ENCODE measurements around the gene ROR2. TPM values are rescaled to one million over a fixed set of nuclear protein-coding genes. Genes with fewer than 3 reads are reported as not detected.

ROR2 gene
- total and polyA plus RNA-seq, 2 donors (not counting 3 experiments of a cell fraction or from before 2014, with no cell fraction given), result not detected

DNA sequence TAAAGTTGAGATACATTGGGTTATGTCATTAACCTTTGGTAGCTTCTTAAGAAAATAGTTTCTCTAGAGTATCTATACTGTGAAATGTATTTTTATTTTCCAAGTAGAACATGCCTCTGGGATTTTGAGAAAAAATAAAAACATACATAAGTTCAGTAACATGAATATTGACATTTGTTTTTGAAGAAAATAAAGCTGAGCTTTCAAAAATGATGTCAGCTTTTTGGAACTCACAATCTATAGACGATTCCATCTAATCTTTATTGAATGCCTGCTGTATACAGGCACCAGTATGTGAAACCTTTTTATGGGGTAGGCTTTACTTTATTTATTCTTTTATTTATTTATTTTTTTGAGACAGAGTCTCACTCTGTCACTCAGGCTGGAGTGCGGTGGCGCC is 350.5 kb downstream of the ROR2 start:
- dilution Hi-C loops (cut with MboI; ENCODE audit: extremely low pct_ligation_motif_present, low sequenced_read_pairs), result no loop called here
- H3K79me2 ChIP-seq (ENCODE audit: control insufficient read depth, insufficient read depth, low read length), result no peaks in the 10 kb centered on the region
- DNase-seq (ENCODE audit: low read depth, low spot score) (no peak), FAIRE-seq (no peak)
- no peaks in the 10 kb centered on the region for H3K27me3 ChIP-seq (ENCODE audit: control insufficient read depth in 2 of 2, insufficient read depth in 2 of 2, low read length in 2 of 2)
- H3K4me3 ChIP-seq (replicated peaks in 1 of 3; ENCODE audit: insufficient read depth in 1 of 3, low read depth in 1 of 3, low read length in 3 of 3), result no peak overlapping the region
- H4K20me1 ChIP-seq (replicated peaks; ENCODE audit: control insufficient read depth, extremely low read depth, insufficient read depth, low read length), result no peaks in the 10 kb centered on the region
- no TSS peak for BruUV-seq (replicated peaks)
- TF ChIP-seq, protein P1, sequence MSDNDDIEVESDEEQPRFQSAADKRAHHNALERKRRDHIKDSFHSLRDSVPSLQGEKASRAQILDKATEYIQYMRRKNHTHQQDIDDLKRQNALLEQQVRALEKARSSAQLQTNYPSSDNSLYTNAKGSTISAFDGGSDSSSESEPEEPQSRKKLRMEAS (IDR thresholded peaks at IDR 0.05; ENCODE audit: insufficient read depth, insufficient read length), result no peak
- TF ChIP-seq EZH2 (IDR thresholded peaks at IDR 0.05; ENCODE audit: borderline replicate concordance, low read depth, low read length, severe bottlenecking) (no peak), FOS (IDR thresholded peaks at IDR 0.05; ENCODE audit: borderline replicate concordance, insufficient read depth, low read length) (no peak)
- no peaks in the 10 kb centered on the region for H3K4me1 ChIP-seq (ENCODE audit: control insufficient read depth, extremely low read depth, insufficient read depth, low read length)
- H3K36me3 ChIP-seq (ENCODE audit: control insufficient read depth in 2 of 2, extremely low read depth in 1 of 2, insufficient read depth in 2 of 2, low read length in 2 of 2), result no peaks in the 10 kb centered on the region
- no peak overlapping the region for H3K27ac ChIP-seq (ENCODE audit: insufficient read depth, low read depth, low read length)
- POLR2A ChIA-PET, result no interaction called here
- H3K9ac ChIP-seq (replicated peaks; ENCODE audit: extremely low read depth, insufficient read depth, low read length), result no peak overlapping the region
- no peak overlapping the region for H3K4me2 ChIP-seq (ENCODE audit: insufficient read depth, low read length)
- H2AFZ ChIP-seq (ENCODE audit: low read depth, low read length), result no peak overlapping the region
- intact Hi-C loops (cut with micrococcal nuclease), result no loop called here
- CTCF ChIA-PET, result no interaction called here
- H3K9me1 ChIP-seq (replicated peaks; ENCODE audit: control insufficient read depth, extremely low read depth, insufficient read depth, low read length), result no peaks in the 10 kb centered on the region
- H3K9me3 ChIP-seq (replicated peaks; ENCODE audit: control insufficient read depth, insufficient read depth, low read length), result no peaks in the 10 kb centered on the region

DNA sequence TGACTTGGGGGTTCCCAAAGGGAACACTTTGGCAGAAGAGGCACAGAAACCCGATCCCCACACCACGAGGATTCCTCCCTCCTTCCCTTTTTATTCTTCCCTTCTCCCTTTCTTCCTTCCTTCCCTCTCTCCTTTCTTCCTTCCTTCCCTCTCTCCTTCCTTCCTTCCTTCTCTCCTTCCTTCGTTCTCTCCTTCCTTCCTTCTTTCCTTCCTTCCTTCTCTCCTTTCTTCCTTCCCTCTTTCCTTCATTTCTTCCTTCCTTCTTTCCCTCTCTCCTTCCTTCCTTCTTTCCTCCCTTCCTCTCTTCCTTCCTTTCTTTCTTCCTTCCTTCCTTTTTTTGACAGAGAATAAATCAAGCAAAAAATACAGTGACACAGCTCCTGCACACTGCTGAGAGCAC is 358.4 kb downstream of the ROR2 start:
- Histone ChIP-seq H3K9me3 (replicated peaks; ENCODE audit: control insufficient read depth, insufficient read depth, low read length) (no peaks in the 10 kb centered on the region), H3K27me3 (ENCODE audit: control insufficient read depth in 2 of 2, insufficient read depth in 2 of 2, low read length in 2 of 2) (no peaks in the 10 kb centered on the region), H2AFZ (ENCODE audit: low read depth, low read length) (no peak overlapping the region), H3K9me1 (replicated peaks; ENCODE audit: control insufficient read depth, extremely low read depth, insufficient read depth, low read length) (no peaks in the 10 kb centered on the region), H3K79me2 (ENCODE audit: control insufficient read depth, insufficient read depth, low read length) (no peaks in the 10 kb centered on the region), H3K4me3 (replicated peaks in 1 of 3; ENCODE audit: insufficient read depth in 1 of 3, low read depth in 1 of 3, low read length in 3 of 3) (no peak overlapping the region), H4K20me1 (replicated peaks; ENCODE audit: control insufficient read depth, extremely low read depth, insufficient read depth, low read length) (no peaks in the 10 kb centered on the region), H3K4me2 (ENCODE audit: insufficient read depth, low read length) (no peak overlapping the region), H3K9ac (replicated peaks; ENCODE audit: extremely low read depth, insufficient read depth, low read length) (no peak overlapping the region), H3K27ac (ENCODE audit: insufficient read depth, low read depth, low read length) (no peak overlapping the region), H3K36me3 (ENCODE audit: control insufficient read depth in 2 of 2, extremely low read depth in 1 of 2, insufficient read depth in 2 of 2, low read length in 2 of 2) (no peaks in the 10 kb centered on the region), H3K4me1 (ENCODE audit: control insufficient read depth, extremely low read depth, insufficient read depth, low read length) (no peaks in the 10 kb centered on the region)
- CTCF ChIA-PET, result no interaction called here
- BruUV-seq (replicated peaks), result no TSS peak
- intact Hi-C loops (cut with micrococcal nuclease), result no loop called here
- no peak for FAIRE-seq
- dilution Hi-C loops (cut with MboI; ENCODE audit: extremely low pct_ligation_motif_present, low sequenced_read_pairs), result no loop called here
- POLR2A ChIA-PET, result no interaction called here
- DNase-seq (ENCODE audit: low read depth, low spot score), result no peak
- TF ChIP-seq EZH2 (IDR thresholded peaks at IDR 0.05; ENCODE audit: borderline replicate concordance, low read depth, low read length, severe bottlenecking) (no peak), POLR2AphosphoS5 (IDR thresholded peaks at IDR 0.05; ENCODE audit: insufficient read depth, low read depth, low read length) (no peak), POLR2A (IDR thresholded peaks at IDR 0.05; ENCODE audit: low read depth, low read length) (no peak), FOS (IDR thresholded peaks at IDR 0.05; ENCODE audit: borderline replicate concordance, insufficient read depth, low read length) (no peak), MYC (IDR thresholded peaks at IDR 0.05; ENCODE audit: low read depth, low read length) (no peak), JUN (IDR thresholded peaks at IDR 0.05; ENCODE audit: borderline replicate concordance, insufficient read depth, insufficient read length, low read depth) (no peak), GATA2 (IDR thresholded peaks at IDR 0.05; ENCODE audit: insufficient read depth, insufficient read length, low read depth, low read length) (no peak)
- TF ChIP-seq, protein P1 (IDR thresholded peaks at IDR 0.05; ENCODE audit: insufficient read depth, insufficient read length), result no peak
- TF ChIP-seq, protein P2, sequence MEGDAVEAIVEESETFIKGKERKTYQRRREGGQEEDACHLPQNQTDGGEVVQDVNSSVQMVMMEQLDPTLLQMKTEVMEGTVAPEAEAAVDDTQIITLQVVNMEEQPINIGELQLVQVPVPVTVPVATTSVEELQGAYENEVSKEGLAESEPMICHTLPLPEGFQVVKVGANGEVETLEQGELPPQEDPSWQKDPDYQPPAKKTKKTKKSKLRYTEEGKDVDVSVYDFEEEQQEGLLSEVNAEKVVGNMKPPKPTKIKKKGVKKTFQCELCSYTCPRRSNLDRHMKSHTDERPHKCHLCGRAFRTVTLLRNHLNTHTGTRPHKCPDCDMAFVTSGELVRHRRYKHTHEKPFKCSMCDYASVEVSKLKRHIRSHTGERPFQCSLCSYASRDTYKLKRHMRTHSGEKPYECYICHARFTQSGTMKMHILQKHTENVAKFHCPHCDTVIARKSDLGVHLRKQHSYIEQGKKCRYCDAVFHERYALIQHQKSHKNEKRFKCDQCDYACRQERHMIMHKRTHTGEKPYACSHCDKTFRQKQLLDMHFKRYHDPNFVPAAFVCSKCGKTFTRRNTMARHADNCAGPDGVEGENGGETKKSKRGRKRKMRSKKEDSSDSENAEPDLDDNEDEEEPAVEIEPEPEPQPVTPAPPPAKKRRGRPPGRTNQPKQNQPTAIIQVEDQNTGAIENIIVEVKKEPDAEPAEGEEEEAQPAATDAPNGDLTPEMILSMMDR (IDR thresholded peaks at IDR 0.05; ENCODE audit: extremely low read depth in 1 of 2, insufficient read depth in 1 of 2, low read depth in 1 of 2, low read length in 2 of 2), result no peak

Measured in endothelial cell of umbilical vein (primary cell).